Esophagus squamous epithelium (tissue), 4 donors: Measurements from ENCODE around the gene BRD1.

Experiments used
- POLR2A ChIP-seq, 4 donors: fragments of 450-650 bp; IDR thresholded peaks; one replicate each; pipeline ENCODE4 v1.6.1; 2017; ENCODE audit warnings: antibody characterized with exemption in 4 of 4, mild to moderate bottlenecking in 4 of 4, moderate library complexity in 3 of 4
- TF ChIP-seq, protein P1 (sequence below), 6 experiments: fragments of 450-650 bp in 4 of 6; fragments of 200-600 bp in 2 of 6; sonication (generic) in 2 of 6; IDR thresholded peaks; one replicate each; pipeline ENCODE4 v1.5.1; 2016 to 2019; ENCODE audit warnings: antibody characterized with exemption in 6 of 6, mild to moderate bottlenecking in 4 of 6, moderate library complexity in 4 of 6

DNA sequence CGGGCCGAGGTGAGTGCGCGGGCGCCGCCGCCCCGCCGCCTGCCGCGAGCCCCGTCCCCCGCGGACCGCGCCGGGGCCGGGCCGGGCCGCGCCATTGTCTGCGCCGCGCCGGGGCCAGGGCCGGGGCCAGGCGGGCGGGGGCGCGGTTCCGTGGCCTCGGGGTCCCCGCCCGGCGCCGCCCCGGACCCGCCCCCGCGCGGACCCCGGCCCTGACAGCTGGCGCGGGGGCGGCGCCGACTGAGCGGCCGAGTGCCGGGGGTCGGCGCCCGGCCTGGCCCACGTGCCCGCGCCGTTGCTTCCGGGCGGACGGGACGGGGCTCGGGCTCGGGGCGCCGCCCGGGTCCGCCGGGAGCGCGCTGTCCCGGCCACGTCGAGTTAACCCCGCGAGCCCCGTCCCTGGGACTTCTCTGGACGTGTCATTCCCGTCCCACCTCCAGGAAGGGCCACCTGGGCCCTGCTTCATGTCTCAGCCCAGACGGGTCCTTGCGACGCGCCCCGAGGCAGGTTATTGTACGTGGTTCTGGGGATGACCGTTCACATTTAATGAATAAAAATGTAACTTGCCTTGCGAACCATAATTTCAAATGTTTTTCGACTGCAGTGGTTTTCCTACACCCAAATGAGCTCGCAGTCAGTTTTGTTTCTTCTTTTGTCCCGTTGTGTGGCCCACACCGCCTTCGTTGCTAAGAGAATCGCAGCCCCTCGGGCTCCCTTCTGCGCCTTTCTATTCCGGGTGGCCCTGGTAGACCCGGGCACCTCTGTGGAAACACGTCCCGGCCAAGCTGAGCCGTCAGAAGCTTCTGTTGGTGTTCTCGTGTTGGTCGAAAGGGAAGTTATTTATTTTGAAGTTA lies 26.5 kb upstream of the BRD1 start:
- TF ChIP-seq, protein P1, sequence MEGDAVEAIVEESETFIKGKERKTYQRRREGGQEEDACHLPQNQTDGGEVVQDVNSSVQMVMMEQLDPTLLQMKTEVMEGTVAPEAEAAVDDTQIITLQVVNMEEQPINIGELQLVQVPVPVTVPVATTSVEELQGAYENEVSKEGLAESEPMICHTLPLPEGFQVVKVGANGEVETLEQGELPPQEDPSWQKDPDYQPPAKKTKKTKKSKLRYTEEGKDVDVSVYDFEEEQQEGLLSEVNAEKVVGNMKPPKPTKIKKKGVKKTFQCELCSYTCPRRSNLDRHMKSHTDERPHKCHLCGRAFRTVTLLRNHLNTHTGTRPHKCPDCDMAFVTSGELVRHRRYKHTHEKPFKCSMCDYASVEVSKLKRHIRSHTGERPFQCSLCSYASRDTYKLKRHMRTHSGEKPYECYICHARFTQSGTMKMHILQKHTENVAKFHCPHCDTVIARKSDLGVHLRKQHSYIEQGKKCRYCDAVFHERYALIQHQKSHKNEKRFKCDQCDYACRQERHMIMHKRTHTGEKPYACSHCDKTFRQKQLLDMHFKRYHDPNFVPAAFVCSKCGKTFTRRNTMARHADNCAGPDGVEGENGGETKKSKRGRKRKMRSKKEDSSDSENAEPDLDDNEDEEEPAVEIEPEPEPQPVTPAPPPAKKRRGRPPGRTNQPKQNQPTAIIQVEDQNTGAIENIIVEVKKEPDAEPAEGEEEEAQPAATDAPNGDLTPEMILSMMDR (IDR thresholded peaks at IDR 0.05) = no peak
- TF ChIP-seq POLR2A (IDR thresholded peaks at IDR 0.05) = no peak
